ENCODE data around the gene ZNF280B.

GRCh38 chr22:22523494-22523893 is 15.0 kb upstream of the ZNF280B start:
- TF ChIP-seq CEBPZ (IDR thresholded peaks at IDR 0.05; ENCODE audit: borderline replicate concordance, low read depth, low read length), result no peak
- no peak for TF ChIP-seq NFIC (IDR thresholded peaks at IDR 0.05)
- TF ChIP-seq ATF7 (IDR thresholded peaks at IDR 0.05), result no peak
- TF ChIP-seq ZNF184 (CRISPR knock-in tag; IDR thresholded peaks at IDR 0.05), result no peak
- TF ChIP-seq SREBF2 (CRISPR knock-in tag; IDR thresholded peaks at IDR 0.05), result no peak

Measured in K562 (cell line).